Activated CD8-positive, alpha-beta T cell treated with anti-CD3 and anti-CD28 coated beads, Interleukin-2, amount 10 ng/mL, durations not matched to agents 7 days and 5 days (primary cell): Measurements from ENCODE around the gene RPS10. TPM values are rescaled to one million over a fixed set of nuclear protein-coding genes. Genes with fewer than 3 reads are reported as not detected.

Experiments used
- ATAC-seq: fragments of 150-1000 bp; cut with Tn5 transposase; one replicate; pipeline ENCODE4 v1.10.0; 2021; ENCODE audit warnings: moderate library complexity
- CTCF ChIA-PET: fragments of 350-600 bp; sonication (Branson Sonifier 250); formaldehyde crosslinking; loops from one replicate; lab custom pipeline; 2021; ENCODE audit warnings: antibody characterized with exemption; lab: Charles Lee
- POLR2A ChIA-PET: fragments of 350-600 bp; sonication (Branson Sonifier 250); formaldehyde crosslinking; loops from one replicate; lab custom pipeline; 2021; ENCODE audit warnings: antibody characterized with exemption; lab: Charles Lee
- DNase-seq: peaks from one replicate; pipeline ENCODE4 v3.0.0-alpha.2; 2020
- H3K27ac Mint-ChIP-seq: one replicate; pipeline ENCODE4 v1.8.0; 2021; ENCODE audit warnings: mild to moderate bottlenecking, mixed read lengths
- H3K27me3 Mint-ChIP-seq: one replicate; pipeline ENCODE4 v1.8.0; 2021; ENCODE audit warnings: low read depth, mixed read lengths
- H3K36me3 Mint-ChIP-seq: one replicate; pipeline ENCODE4 v1.8.0; 2021; ENCODE audit warnings: low read depth, mixed read lengths
- H3K4me1 Mint-ChIP-seq: one replicate; pipeline ENCODE4 v1.8.0; 2021; ENCODE audit warnings: low read depth, mixed read lengths
- H3K4me3 Mint-ChIP-seq: one replicate; pipeline ENCODE4 v1.8.0; 2021; ENCODE audit warnings: mild to moderate bottlenecking, mixed read lengths
- H3K9me3 Mint-ChIP-seq: one replicate; pipeline ENCODE4 v1.8.0; 2022; ENCODE audit warnings: mixed read lengths; ENCODE audit not compliant: insufficient read depth
- total RNA-seq, 2 experiments: library from RNA; stranded (reverse); gene quantifications; one replicate each; pipeline ENCODE4 v1.2.3, GENCODE V29; 2021

The RPS10 gene
- total RNA-seq, 2 experiments from 2014 or later: 1,272 to 1,289 TPM

DNA sequence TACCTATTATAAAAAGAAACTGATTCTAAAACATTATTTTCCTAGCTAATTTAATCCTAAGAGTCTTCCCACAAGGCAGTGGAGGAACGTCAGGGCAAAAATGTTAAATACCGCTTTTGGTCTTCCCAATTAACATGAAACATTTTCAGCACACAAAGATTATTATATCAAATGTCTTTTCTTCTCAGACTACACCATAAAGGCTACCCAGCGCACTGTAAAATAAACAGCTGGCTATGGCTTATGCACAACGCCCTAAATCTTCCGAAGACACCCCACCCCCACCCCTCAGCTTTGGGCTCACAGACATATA lies 34.4 kb downstream of the RPS10 start:
- ChIA-PET CTCF (interaction anchor here (0.6 to 4.8 kb wide), 7 partner anchors 23 to 228 kb away, joined by 3 to 46 read pairs (median 4); partner anchors contain the start of gene SMIM29), POLR2A (interaction anchor here (1.2 to 1.8 kb wide), 2 partner anchors 24 to 34 kb away, joined by 3 to 4 read pairs; no protein-coding TSS in a partner anchor)
- DNase-seq (no peak), ATAC-seq (no peak)
- Mint-ChIP-seq H3K4me3 (no peak overlapping the region), H3K27me3 (no peaks in the 10 kb centered on the region), H3K27ac (no peak overlapping the region), H3K36me3 (peaks cover under 1% of the 10 kb centered on the region), H3K4me1 (peaks cover 12% of the 10 kb centered on the region), H3K9me3 (peaks cover 2% of the 10 kb centered on the region)

GRCh38 chr6:34390531-34391472 lies 35.1 kb downstream of the RPS10 start:
- POLR2A ChIA-PET: interaction anchor here (1.2 to 1.8 kb wide), 2 partner anchors 25 to 34 kb away, joined by 3 to 4 read pairs; no protein-coding TSS in a partner anchor
- DNase-seq (no peak), ATAC-seq (no peak)
- no peaks in the 10 kb centered on the region for H3K27me3 Mint-ChIP-seq
- H3K4me3 Mint-ChIP-seq: no peak overlapping the region
- no peak overlapping the region for H3K27ac Mint-ChIP-seq
- no peaks in the 10 kb centered on the region for H3K36me3 Mint-ChIP-seq
- peaks cover 12% of the 10 kb centered on the region for H3K4me1 Mint-ChIP-seq
- no peaks in the 10 kb centered on the region for H3K9me3 Mint-ChIP-seq
- CTCF ChIA-PET: interaction anchor here (0.6 to 4.8 kb wide), 7 partner anchors 24 to 228 kb away, joined by 3 to 46 read pairs (median 4); partner anchors contain the start of gene SMIM29

DNA sequence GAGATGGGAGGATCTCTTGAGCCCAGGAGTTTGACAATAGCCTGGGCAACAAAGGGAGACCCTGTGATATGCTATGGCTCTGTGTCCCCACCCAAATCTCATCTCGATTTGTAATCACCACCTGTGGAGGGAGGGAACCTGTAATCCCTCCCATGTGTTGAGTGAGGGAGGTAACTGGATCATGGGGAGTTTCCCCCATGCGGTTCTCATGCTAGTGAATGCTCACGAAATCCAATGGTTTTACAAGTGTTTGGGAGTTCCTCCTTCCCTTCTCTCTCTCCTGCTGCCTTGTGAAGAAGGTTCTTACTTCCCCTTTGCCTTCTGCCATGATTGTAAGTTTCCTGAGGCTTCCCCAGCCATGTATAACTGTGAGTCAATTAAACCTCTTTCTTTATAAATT lies 36.8 kb downstream of the RPS10 start:
- Mint-ChIP-seq H3K27ac (no peak overlapping the region), H3K4me1 (peaks cover 12% of the 10 kb centered on the region), H3K9me3 (no peaks in the 10 kb centered on the region), H3K27me3 (no peaks in the 10 kb centered on the region), H3K36me3 (no peaks in the 10 kb centered on the region), H3K4me3 (no peak overlapping the region)
- ChIA-PET POLR2A (no interaction called here), CTCF (interaction anchor here (0.8 kb wide), 1 partner anchor 193 kb away, joined by 4 read pairs; no protein-coding TSS in a partner anchor)
- DNase-seq (no peak), ATAC-seq (no peak)

DNA sequence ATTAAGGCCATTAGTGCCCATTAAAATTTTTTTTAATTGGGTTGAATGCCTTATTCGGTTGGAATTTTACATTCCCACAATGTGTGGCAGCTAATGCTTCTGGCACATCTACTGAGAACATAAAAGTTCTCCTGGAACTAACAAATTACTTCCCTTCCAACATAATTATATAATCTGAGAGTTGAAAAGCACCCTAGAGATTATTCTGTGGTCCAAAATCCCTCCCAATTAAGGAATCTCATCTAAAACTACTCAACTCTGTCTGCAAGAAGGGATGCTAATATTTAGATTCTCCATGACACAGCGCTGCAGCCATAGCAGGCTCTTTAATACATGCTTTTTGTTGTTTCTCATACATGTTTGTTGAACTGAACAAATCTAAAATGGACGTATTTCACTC lies 37.4 kb downstream of the RPS10 start:
- peaks cover 9% of the 10 kb centered on the region for H3K4me1 Mint-ChIP-seq
- CTCF ChIA-PET: interaction anchor here (0.8 kb wide), 1 partner anchor 193 kb away, joined by 4 read pairs; no protein-coding TSS in a partner anchor

GRCh38 chr6:34386316-34387137 lies 39.3 kb downstream of the RPS10 start:
- Mint-ChIP-seq H3K4me1 (peaks cover 5% of the 10 kb centered on the region), H3K4me3 (no peak overlapping the region), H3K36me3 (peaks cover 2% of the 10 kb centered on the region), H3K9me3 (no peaks in the 10 kb centered on the region), H3K27me3 (no peaks in the 10 kb centered on the region), H3K27ac (no peak overlapping the region)
- CTCF ChIA-PET: interaction anchor here (1.7 to 2.0 kb wide), 2 partner anchors 137 to 190 kb away, joined by 8 read pairs; no protein-coding TSS in a partner anchor
- POLR2A ChIA-PET: interaction anchor here (0.6 kb wide), 2 partner anchors 36 to 59 kb away, joined by 3 read pairs; no protein-coding TSS in a partner anchor
- no peak for ATAC-seq
- no peak for DNase-seq

More for the DNA sequence above, 37.4 kb downstream of the RPS10 start:
- Mint-ChIP-seq H3K36me3 (peaks cover 2% of the 10 kb centered on the region), H3K9me3 (no peaks in the 10 kb centered on the region), H3K4me3 (no peak overlapping the region), H3K27me3 (no peaks in the 10 kb centered on the region), H3K27ac (no peak overlapping the region)
- DNase-seq (no peak), ATAC-seq (no peak)
- POLR2A ChIA-PET: no interaction called here

DNA sequence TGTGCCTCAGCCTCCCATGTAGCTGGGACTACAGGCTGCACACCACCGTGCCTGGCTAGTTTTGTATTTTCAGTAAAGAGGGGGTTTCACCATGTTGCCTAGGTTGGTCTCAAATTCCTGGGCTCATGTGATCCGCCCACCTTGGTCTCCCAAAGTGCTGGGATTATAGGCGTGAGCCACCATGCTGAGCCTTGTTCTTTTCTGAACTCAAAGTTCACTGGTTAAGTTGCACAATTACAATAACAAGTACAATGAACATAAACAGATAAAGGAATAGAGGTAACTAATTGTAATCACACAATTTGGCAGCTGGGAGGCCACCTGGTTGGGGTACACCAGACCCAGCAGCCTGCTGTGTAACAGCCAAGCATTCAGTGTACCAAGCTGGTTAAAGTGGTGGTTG lies 40.1 kb downstream of the RPS10 start:
- peaks cover 4% of the 10 kb centered on the region for H3K36me3 Mint-ChIP-seq
- H3K27ac Mint-ChIP-seq: no peak overlapping the region
- peaks cover 5% of the 10 kb centered on the region for H3K4me1 Mint-ChIP-seq
- no peaks in the 10 kb centered on the region for H3K27me3 Mint-ChIP-seq
- DNase-seq (no peak), ATAC-seq (no peak)
- CTCF ChIA-PET: interaction anchor here (1.7 to 2.0 kb wide), 2 partner anchors 136 to 190 kb away, joined by 8 read pairs; no protein-coding TSS in a partner anchor
- H3K4me3 Mint-ChIP-seq: no peak overlapping the region
- POLR2A ChIA-PET: no interaction called here
- no peaks in the 10 kb centered on the region for H3K9me3 Mint-ChIP-seq

DNA sequence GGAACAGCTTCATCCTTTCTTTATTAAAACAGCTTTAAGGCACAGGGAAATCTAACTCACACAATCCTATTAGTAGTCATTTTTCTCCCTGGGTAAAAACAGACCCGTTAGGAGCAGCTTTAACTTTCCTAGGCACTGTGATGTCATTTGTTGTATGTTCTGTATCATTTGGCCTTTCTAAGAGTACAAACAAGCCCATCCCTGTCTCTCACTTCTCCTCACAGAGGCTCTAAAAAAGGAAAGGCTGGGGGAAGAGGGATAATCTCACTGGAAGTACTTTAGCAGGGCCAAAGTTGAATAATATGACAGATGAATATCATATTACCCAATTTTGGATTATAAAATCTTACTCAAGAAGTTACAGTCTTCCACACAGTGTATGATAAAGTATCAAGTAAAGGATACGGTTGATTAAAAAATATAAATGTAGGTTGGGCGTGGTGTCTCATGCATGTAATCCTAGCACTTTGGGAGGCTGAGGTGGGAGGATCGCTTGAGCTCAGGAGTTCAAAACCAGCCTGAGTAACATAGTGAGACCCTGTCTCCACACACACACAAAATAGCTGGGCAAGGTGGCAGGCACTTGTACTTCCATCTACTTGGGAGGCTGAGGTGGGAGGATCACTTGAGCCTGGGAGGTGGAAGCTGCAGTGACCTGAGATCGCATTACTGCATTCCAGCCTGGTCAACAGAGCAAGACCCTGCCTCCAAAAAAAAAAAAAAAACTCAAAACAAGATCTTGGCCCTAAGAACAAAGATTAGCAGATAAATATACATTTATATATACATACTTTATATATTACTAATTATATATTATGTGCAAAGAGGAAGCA lies 41.3 kb downstream of the RPS10 start:
- DNase-seq (no peak), ATAC-seq (no peak)
- Mint-ChIP-seq H3K4me3 (no peak overlapping the region), H3K36me3 (peaks cover 6% of the 10 kb centered on the region), H3K27ac (no peak overlapping the region), H3K27me3 (no peaks in the 10 kb centered on the region), H3K4me1 (peaks cover 5% of the 10 kb centered on the region), H3K9me3 (no peaks in the 10 kb centered on the region)
- CTCF ChIA-PET: interaction anchor here (0.6 kb wide), 1 partner anchor 11 kb away, joined by 3 read pairs; no protein-coding TSS in a partner anchor
- POLR2A ChIA-PET: no interaction called here

- Mint-ChIP-seq H3K9me3 (no peaks in the 10 kb centered on the region), H3K4me3 (no peak overlapping the region), H3K27ac (no peak overlapping the region), H3K36me3 (peaks cover 6% of the 10 kb centered on the region), H3K4me1 (peaks cover 5% of the 10 kb centered on the region), H3K27me3 (no peaks in the 10 kb centered on the region)
- ATAC-seq (no peak), DNase-seq (no peak)
- ChIA-PET CTCF (interaction anchor here (1.6 kb wide), 1 partner anchor 222 kb away, joined by 3 read pairs; no protein-coding TSS in a partner anchor), POLR2A (no interaction called here)
Observed at GRCh38 chr6:34383656-34384320, 42.1 kb downstream of the RPS10 start.

DNA sequence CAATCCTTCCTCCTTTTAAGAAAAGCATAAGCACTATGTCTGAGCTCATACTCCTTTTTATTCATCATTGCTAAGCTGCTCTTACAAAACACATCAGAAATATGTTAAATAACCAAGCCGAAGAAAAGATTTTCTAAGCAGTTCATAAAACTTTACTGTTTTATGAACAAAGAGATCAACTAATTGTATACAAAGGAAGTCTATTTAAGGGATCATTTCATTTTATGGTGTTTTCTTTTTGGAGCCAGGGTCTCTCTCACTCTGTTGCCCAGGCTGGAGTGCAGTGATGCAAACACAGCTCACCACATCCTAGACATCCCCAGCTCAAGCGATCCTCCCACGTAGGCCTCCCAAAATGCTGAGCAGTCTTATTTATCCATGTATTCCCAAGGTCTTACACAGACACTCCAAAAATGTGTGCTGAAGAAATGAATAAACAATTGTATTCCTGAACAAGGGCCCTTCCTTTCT lies 42.7 kb downstream of the RPS10 start:
- POLR2A ChIA-PET: no interaction called here
- Mint-ChIP-seq H3K4me3 (no peak overlapping the region), H3K4me1 (peaks cover 5% of the 10 kb centered on the region), H3K9me3 (no peaks in the 10 kb centered on the region), H3K36me3 (peaks cover 6% of the 10 kb centered on the region), H3K27me3 (no peaks in the 10 kb centered on the region), H3K27ac (no peak overlapping the region)
- CTCF ChIA-PET: interaction anchor here (1.6 kb wide), 1 partner anchor 221 kb away, joined by 3 read pairs; no protein-coding TSS in a partner anchor
- no peak for ATAC-seq
- DNase-seq: no peak

- ChIA-PET POLR2A (interaction anchor here (0.6 kb wide), 1 partner anchor 247 kb away, joined by 4 read pairs; no protein-coding TSS in a partner anchor), CTCF (no interaction called here)
- no peaks in the 10 kb centered on the region for H3K27me3 Mint-ChIP-seq
- ATAC-seq (no peak), DNase-seq (no peak)
- H3K4me1 Mint-ChIP-seq: peaks cover 5% of the 10 kb centered on the region
- no peak overlapping the region for H3K27ac Mint-ChIP-seq
- peaks cover 6% of the 10 kb centered on the region for H3K36me3 Mint-ChIP-seq
- H3K4me3 Mint-ChIP-seq: no peak overlapping the region
- H3K9me3 Mint-ChIP-seq: no peaks in the 10 kb centered on the region
Observed at GRCh38 chr6:34381081-34381480, 44.8 kb downstream of the RPS10 start.
